ENCODE data around the gene TRANK1. TPM values are rescaled to one million over a fixed set of nuclear protein-coding genes. Genes with fewer than 3 reads are reported as not detected.
"Not testable (repeated sequence)": the region's sequence is repeated elsewhere in the genome, so short reads cannot be mapped to it uniquely, and the experiment has no call there.

The TRANK1 gene
- total and polyA plus RNA-seq, 2 donors from 2014 or later = 1.2 to 21.4 TPM

- FAIRE-seq (no peak), DNase-seq (no peak)
- Histone ChIP-seq H3K36me3 (ENCODE audit: control insufficient read depth in 2 of 3, insufficient read depth in 3 of 3, low read length in 3 of 3) (no peaks in the 10 kb centered on the region), H3K27ac (ENCODE audit: low read depth in 2 of 2, low read length in 2 of 2) (no peak overlapping the region), H3K9ac (ENCODE audit: low read length in 3 of 3) (no peak overlapping the region), H3K4me3 (ENCODE audit: low read length in 3 of 3) (no peak overlapping the region), H3K4me1 (ENCODE audit: control insufficient read depth in 2 of 3, insufficient read depth in 2 of 3, low read depth in 1 of 3, low read length in 3 of 3) (no peaks in the 10 kb centered on the region), H3K9me3 (ENCODE audit: control insufficient read depth in 2 of 3, insufficient read depth in 1 of 3, low read length in 3 of 3) (no peaks in the 10 kb centered on the region), H3K27me3 (ENCODE audit: control insufficient read depth, insufficient read depth, low read length) (no peaks in the 10 kb centered on the region)
- intact Hi-C loops (cut with DNase I) = no loop called here
- TF ChIP-seq CTCF (IDR thresholded peaks at IDR 0.05; ENCODE audit: borderline replicate concordance, extremely low read depth, insufficient read depth) = no peak
Measured at GRCh38 chr3:36881735-36882134, 63.1 kb downstream of the TRANK1 start.

- H3K9ac ChIP-seq (ENCODE audit: low read length in 3 of 3); DNase-seq; H3K27me3 ChIP-seq (ENCODE audit: control insufficient read depth, insufficient read depth, low read length); H3K4me3 ChIP-seq (ENCODE audit: low read length in 3 of 3); H3K36me3 ChIP-seq (ENCODE audit: control insufficient read depth in 2 of 3, insufficient read depth in 3 of 3, low read length in 3 of 3); H3K27ac ChIP-seq (ENCODE audit: low read depth in 2 of 2, low read length in 2 of 2); H3K9me3 ChIP-seq (ENCODE audit: control insufficient read depth in 2 of 3, insufficient read depth in 1 of 3, low read length in 3 of 3); H3K4me1 ChIP-seq (ENCODE audit: control insufficient read depth in 2 of 3, insufficient read depth in 2 of 3, low read depth in 1 of 3, low read length in 3 of 3); intact Hi-C loops (cut with DNase I); FAIRE-seq: not testable (repeated sequence)
Measured at GRCh38 chr3:36879842-36880241, 65.0 kb downstream of the TRANK1 start.

- DNase-seq = no peak
- Histone ChIP-seq H3K27me3 (ENCODE audit: control insufficient read depth, insufficient read depth, low read length) (no peaks in the 10 kb centered on the region), H3K4me1 (ENCODE audit: control insufficient read depth in 2 of 3, insufficient read depth in 2 of 3, low read depth in 1 of 3, low read length in 3 of 3) (no peaks in the 10 kb centered on the region), H3K27ac (ENCODE audit: low read depth in 2 of 2, low read length in 2 of 2) (no peak overlapping the region), H3K9ac (ENCODE audit: low read length in 3 of 3) (no peak overlapping the region), H3K36me3 (ENCODE audit: control insufficient read depth in 2 of 3, insufficient read depth in 3 of 3, low read length in 3 of 3) (no peaks in the 10 kb centered on the region), H3K4me3 (ENCODE audit: low read length in 3 of 3) (no peak overlapping the region), H3K9me3 (ENCODE audit: control insufficient read depth in 2 of 3, insufficient read depth in 1 of 3, low read length in 3 of 3) (no peaks in the 10 kb centered on the region)
- no peak for TF ChIP-seq CTCF (IDR thresholded peaks at IDR 0.05; ENCODE audit: borderline replicate concordance, extremely low read depth, insufficient read depth)
- no peak for FAIRE-seq
- intact Hi-C loops (cut with DNase I) = no loop called here
Measured at GRCh38 chr3:36877930-36878685, 66.7 kb downstream of the TRANK1 start.

- no peak for FAIRE-seq
- H3K4me1 ChIP-seq (ENCODE audit: control insufficient read depth in 2 of 3, insufficient read depth in 2 of 3, low read depth in 1 of 3, low read length in 3 of 3) = no peaks in the 10 kb centered on the region
- intact Hi-C loops (cut with DNase I) = no loop called here
- H3K9ac ChIP-seq (ENCODE audit: low read length in 3 of 3) = no peak overlapping the region
- DNase-seq = no peak
- H3K4me3 ChIP-seq (ENCODE audit: low read length in 3 of 3) = no peak overlapping the region
- TF ChIP-seq CTCF (IDR thresholded peaks at IDR 0.05; ENCODE audit: borderline replicate concordance, extremely low read depth, insufficient read depth) = no peak
- H3K27ac ChIP-seq (ENCODE audit: low read depth in 2 of 2, low read length in 2 of 2) = no peak overlapping the region
- H3K36me3 ChIP-seq (ENCODE audit: control insufficient read depth in 2 of 3, insufficient read depth in 3 of 3, low read length in 3 of 3) = no peaks in the 10 kb centered on the region
- H3K27me3 ChIP-seq (ENCODE audit: control insufficient read depth, insufficient read depth, low read length) = no peaks in the 10 kb centered on the region
- H3K9me3 ChIP-seq (ENCODE audit: control insufficient read depth in 2 of 3, insufficient read depth in 1 of 3, low read length in 3 of 3) = no peaks in the 10 kb centered on the region
Measured at GRCh38 chr3:36876181-36876936, 68.5 kb downstream of the TRANK1 start.
